Stimulated activated CD8-positive, alpha-beta memory T cell treated with anti-CD3 and anti-CD28 coated beads, Interleukin-12 subunit alpha, Interleukin-12 subunit beta, amount 100 ng/mL, for 4 hours (primary cell): ENCODE measurements around the gene PLXNA4.

Source experiments
- DNase-seq: peaks from one replicate; pipeline ENCODE4 v3.0.0-alpha.2; 2020; ENCODE audit warnings: low read depth

The PLXNA4 gene

DNA sequence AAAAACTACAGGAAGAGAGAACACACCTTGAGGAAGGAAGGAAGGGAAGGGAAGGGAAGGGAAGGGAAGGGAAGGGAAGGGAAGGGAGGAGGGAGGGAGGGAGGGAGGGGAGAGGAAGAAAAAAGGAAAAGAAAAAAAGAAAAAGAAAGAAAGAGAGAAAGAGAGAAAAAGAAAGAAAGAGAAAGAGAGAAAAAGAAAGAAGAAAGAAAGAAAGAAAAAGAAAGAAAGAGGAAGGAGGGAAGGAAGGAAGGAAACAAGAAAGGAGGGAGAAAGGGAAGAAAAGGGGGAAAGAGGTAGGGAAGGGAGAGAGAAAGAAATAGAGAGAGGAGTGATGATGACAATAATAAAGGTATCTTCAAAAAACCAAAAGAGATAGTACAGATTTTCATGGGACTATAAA lies 12.3 kb upstream of the PLXNA4 start:
- DNase-seq: no peak

DNA sequence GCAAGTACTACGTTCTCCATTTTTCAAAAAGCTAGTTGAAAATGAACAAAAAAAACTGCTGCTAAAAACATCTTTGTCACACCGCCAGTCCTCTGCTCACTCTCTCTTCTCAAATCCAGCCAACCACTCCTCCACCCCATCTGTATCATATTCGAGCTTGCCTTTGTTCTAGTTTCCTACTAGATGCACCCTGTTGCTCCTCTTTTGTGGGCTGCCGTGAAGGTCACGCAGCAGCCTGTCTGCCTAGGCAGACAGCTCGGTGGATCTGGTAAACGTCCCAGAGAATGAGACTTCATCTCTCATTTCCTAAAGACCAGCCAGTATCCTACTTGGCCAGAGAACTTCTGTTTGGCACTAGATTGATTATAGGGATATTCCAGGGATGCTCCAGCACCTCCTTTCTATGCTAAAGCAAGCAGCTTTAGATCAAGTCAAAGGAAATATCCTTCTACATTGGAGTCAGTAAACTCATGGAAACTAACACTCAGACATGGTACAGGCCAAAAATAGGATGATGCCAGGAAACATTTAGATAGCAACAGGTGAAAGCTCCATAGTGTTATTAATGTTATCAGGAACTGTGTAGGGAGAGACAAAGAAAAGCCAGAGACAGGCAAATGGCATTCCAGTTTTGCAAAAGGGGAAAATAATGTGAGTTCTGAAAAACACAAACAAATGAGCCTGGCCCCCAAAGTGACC lies 8.7 kb upstream of the PLXNA4 start:
- no peak for DNase-seq

DNA sequence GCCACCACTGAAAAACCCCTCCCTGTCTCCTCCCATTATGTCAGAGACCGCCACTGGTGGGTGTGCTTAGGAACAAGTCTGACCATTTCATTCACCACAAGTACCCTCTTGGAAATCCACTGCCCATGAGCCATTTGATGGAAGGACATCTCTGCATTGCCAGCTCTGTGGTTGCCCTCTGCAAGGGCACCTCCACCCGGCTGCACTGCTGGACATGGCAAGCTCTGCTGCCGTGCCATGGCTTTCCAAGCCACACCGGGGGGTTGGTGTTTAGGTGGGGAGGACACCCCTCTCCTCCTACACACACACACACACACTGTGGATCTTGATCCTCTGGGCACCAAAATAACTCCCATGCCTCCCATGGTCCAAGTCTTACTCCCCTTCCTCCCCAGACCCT lies 5.2 kb upstream of the PLXNA4 start:
- no peak for DNase-seq

DNA sequence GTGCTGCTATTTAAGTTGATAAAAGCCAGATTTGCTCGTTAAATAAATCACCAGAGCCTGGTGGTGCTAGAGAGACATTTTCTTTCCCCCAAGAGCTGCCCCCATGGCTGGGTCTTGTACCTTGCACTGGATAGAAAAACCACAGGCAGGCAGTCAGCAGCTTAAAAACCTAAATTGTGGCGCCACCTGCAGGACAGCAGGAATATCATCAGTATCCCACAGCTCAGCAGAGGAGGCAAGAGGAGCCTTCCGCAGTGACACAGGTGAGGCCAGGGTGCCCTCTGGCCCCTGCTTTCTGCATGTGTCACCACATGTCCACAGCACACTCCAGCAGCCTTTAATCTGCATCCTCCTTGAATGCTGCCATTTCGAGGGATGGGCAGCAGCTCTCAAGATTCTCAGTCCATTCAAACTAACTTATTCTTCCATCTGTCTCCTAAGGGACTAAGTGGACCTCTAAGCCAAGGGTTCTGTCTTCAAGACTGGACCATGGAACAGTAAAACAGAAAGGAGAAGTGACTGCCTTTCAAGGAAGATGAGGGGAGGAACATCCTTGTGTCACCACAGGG lies 4.5 kb upstream of the PLXNA4 start:
- DNase-seq: peak; percentile 32

DNA sequence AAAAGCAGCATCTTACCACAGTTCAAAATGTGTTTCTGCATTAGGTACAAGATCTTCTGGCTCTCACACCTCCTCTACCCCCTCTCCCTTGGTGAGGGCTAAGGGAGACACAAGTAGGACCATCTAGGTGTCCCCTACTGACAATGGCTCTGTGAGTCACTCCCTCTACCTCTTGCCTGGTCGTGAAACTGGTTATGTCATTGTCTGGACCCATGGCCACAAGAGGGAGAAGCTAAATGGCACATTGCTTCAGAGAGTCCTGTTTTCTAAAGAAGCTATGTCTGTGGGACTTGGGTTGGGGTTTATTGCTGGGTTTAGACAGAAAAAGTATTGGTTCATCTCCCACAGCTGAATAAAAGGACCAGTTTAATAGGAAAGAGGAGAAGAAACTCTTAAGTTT lies 4.0 kb upstream of the PLXNA4 start:
- no peak for DNase-seq

DNA sequence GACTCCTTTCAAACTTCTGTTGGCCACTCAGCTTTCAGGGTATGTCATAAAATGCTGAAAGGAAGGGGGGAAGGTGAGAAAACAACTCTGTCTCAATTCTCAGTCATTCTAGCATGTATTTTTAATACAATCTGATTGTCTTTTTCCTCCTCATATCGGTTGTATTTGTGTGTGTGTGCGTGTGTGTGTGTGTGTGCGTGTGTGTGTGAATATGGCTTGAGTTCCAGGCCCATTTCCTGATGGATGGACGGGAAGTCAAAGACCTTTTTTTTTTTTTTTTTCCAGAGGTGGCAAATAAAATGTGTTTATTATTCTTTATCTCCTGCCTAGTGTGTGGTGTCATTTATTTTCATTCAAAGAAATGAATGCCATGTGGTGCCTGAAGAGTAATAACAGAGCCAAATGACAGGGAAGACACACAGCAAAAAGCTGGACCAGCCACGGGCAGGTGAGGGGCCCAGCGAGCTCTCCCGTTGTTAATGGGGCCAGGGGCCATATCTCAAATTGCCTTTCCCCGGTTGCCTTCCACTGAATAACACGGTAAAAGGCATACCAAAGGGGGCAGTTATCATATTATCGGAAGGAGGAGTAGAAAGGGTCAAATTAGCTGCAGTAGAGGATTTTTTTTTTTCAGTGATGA lies 3.1 kb upstream of the PLXNA4 start:
- DNase-seq: no peak

DNA sequence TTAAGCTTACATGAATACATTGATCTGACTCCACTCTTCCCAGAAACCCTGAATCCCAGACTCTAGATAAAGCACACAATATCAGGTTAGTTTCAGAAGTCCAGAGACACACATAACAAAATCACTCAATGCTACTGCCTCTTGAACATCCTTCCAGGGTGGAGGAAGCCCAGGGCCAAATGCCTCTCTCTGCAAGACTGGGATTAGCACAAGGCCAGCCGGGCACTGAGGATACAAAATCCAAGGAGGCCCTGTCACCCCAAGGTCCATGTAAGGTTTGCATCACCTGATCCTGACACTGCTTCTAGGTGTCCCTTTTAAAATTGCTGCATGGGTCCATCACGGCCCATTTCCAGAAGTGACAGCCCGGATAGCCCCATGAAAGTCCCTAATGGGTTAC lies 2.6 kb upstream of the PLXNA4 start:
- DNase-seq: no peak

DNA sequence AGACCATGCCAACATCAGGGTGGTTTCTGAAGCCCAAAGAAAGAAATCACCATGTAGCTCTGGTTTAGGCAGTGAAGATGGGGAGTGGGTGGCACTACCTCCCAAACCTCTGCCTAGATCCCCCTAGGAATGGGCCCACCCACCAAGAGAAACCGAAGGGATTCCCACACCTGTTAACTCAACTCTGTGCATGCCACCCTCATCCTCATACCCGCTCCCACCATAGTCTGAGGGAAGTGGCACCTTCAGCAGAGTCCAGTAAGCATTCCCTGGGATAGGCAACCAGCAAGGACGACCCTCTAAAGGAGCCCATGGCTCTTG lies 1.7 kb upstream of the PLXNA4 start:
- no peak for DNase-seq

DNA sequence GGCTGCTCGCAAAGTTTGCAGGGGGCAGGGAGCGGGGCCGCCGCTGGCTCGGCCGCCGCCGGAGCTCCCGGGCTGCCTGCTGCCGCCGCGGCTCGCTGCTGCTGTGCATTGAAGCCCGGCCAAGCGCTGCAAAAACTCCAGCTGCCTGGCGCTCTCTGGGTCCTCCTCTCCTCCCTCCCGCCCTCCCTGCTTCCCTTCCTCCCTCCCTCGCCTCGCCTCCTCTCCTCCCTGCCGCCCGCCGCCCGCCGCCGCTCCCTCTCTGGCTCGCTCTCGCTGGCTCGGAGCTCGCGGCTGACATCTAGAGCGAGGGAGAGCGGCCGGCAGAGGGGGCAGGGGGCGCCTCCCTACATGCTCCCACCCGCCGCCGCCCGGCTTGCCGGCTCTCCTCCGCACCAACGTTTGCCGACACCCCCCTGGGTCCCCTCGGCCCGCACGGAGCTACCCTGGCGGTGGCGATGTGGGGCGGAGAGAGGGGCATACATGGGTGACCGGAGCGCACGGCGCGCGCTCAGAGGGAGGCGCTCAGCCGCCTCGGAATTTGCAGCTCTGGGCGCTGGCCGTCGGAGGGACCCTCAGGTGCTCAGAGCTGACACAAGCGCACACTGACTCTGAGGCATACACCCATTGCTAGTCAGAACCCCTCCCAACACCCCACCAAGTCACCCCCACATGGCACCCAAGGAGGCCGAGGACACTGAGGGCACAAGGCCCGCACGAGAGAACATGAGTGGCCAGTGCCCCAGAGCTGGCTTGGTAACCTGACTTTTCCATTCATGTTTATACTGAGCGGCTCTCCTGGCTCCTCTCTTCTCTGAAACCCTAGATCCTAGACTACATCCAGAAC lies 1.2 kb upstream of the PLXNA4 start:
- no peak for DNase-seq

DNA sequence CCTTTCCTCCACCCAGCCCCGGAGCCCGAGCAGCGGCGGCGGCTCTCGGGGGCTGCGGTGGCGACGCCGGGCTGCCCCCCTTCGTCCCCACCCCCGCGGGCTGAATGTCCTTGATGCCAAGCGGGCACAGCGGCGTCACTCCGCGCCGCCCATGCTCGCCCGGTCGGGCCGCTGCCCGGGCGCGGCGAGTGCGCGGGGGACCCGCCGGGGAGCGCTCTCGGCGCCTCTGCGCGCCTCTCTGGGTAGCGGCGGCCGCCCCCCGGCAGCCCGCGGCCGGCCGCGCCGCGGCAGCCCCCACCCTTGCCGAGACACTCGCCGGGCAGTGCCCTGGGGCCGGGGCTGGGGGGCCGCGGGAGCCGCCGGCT lies 433 bp upstream of the PLXNA4 start:
- DNase-seq: no peak

DNA sequence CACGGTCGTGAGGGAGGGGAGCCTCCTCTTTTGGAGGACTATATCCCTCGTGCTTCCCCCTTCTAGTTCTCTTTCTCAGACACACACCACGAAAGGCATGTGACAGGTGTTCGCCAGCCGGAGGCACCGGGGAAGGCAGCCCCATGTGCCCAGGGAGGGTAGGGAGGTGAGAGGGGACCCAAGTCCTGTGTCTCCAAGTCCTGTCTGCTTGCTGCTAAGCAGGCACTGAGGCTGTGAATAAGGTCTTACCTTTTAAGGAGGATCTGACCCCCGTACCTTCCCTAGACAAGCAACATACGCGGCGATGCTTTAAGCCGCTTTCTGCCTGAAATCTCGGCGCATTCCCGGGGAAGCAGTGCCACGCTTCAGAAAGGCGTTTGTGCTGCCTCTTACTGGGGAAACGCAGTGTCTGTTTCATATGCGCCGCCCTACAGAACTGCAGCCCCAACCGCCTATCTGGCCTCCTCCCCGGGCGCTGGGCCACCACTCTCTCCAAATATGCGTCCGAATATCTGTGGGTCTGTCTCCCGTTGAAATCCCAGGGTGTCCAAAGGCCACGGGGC lies 770 bp downstream of the PLXNA4 start:
- no peak for DNase-seq

DNA sequence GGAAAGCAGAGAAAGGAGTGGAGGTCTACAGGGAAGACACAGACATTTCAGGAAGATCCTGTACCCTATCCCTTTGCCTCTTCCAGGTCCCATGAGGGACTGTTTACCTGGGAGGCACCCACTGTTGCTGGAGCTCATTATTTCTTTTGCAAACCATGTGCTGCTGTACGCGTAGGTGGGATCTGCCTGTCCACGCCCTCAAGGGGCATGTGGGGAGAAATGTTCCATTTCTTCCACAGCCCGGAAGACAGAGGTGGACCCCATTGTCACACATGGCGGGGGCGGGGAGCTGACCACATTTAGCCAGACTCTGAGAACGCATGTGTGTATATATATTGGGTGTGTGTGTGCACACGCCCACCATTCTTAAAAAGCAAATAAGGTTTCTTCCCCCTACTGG lies 2.0 kb downstream of the PLXNA4 start:
- DNase-seq: no peak

DNA sequence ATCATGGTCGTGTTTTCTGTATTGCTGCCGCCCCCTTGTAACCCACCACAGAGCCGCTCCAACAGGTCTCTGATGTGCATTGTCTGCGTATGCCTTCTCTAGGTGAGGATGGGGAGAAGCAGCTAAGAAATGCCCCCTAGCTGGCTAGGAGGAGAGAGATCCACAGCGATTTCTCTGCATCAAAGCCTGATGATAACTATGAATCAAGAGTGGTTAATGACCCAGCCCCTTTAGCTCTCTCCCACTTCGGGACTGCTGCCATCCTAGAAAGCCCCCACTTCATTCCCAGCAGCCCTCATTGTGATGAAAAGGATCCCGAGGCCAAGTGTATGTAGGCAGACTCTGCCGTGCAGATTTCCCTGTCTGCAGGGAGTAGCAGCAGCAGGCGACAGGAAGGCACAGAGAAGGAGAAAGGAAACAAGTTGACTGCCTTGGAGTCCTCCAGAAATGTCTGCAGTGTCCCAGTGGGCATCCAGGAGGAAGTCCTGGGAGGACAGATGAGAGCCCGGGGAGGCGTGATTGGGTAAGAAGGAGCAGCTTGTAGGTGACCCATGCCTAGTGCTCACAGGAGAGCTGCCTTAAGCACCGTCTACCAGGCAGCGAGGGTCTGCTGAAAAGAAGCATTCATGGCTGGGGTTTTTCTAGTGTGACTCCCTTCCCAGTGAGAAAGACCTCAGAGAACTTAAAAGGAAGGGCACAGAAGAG lies 2.9 kb downstream of the PLXNA4 start:
- no peak for DNase-seq

DNA sequence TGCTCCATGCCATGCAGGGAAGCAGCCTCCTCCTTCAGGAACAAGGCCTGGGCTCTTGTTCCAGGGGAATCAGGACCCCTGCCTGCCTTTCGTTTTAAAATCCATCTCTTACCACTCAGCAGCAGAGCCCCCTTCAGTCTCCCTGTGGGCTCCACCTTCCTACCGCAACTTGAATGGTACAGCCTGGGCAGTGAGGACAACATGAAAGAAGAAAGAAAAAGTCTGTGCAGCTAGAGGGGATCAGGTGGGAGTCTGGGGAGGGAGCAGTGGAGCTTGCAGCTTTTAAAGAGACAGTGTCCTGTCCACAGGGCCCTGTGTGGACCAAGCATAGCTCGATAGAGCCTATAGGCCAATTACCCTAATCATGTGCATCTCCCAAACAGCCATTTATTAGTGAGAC lies 3.7 kb downstream of the PLXNA4 start:
- DNase-seq: no peak

DNA sequence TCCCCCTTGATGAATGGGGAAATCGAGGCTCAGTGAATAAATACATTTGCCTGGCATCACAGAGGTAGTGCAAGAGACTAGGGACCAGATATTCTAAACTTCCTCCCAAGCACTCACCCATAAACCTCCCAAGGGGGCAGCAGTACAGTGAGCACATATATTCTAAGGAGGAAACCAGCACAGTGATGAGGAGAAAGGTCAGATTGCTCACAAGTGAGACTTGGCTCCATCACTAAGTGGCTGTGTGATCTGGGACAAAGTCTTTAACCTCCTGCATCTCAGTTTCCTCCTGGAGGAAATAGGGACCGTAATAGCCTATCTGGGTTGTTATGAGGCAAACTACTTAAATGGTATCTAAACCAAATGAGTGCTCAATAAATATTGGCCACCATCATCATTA lies 4.3 kb downstream of the PLXNA4 start:
- DNase-seq: no peak

DNA sequence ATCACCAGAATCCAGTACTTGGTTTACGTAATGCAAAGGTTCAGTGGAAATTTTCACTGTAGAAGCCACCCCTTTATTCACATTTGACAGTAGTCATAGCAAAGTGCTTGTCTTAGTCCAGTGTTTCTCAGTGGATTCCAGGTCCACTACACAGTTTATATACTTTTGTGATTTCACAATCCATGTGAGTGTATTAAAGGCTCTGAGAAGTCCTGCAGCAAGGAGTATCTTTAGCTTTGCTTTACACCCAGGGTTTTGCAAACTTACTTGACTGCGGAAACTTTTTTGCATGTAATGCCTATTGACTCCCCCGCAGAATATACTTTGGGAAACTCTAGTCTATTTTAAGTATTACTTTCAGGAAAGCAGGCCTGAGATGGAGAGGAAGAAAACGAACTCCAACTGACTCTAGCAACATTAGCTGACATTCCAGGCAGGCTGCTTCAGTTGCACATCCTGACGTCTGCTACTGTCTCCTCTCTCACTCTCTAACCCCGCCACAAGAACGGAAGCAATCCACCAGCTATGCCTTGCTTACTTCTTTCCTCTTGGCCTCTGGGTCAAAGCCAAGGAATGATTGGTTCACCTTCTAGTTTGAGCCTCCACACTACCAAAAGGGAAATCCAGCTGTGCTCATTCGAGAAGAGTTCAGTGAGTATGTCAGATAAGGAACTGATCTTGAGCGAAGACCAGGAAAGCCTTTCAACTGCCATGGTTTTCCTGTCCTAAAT lies 6.2 kb downstream of the PLXNA4 start:
- no peak for DNase-seq

DNA sequence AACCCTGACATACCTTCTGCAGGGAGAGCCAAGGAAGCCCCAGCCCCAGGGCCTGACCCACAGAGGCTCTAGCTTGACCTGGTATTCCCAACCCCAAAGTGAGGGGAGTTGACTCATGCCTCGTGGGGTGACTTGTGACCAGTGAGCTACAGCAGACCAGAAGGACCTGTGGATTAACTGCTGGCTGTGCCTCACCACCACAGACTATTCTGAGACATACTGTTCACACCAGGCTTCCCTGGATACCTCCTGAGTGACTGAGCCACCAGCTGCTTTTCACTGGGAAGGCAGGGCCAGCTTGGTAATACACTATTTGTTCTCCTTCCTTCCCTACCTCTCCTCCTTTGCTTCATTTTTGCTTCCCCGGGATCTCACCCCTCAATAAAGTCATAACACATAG lies 7.3 kb downstream of the PLXNA4 start:
- no peak for DNase-seq

DNA sequence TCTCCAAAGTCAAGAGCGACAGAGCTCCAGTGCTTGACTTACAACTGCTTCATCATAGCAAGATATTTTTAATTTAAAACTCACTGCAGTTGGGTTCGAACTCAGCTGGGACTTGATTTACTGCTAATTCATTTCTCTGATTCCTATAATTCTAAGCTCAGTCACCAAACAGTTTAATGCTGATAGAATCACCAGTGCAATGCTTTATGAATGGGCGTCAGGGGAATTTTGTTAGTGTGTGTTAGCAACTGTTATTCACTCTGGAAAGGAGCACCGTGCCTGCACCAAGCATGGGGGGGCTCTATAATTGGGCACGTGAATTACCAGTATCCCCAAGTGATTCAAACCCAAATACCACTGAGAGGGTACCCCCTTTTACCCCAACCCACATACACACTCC lies 10.4 kb downstream of the PLXNA4 start:
- DNase-seq: no peak

DNA sequence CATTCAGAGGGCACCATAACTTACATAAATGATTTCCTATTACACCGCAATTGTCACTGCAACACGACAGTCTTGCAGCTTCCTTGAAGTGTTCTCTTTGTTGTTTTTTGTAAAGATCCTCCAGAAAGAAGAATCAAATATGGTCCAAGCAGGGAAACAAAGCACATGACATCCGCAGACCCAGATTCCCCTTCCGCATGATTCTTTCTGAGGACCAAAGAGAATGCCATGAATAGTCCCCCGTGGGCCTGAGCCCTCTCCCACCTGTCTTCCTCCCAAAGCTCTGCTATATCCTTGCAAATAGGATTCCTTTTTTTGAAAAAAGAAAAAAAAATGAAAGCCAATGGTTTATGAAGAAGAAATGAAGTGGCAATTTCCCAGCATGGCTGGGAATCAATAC lies 10.8 kb downstream of the PLXNA4 start:
- no peak for DNase-seq

DNA sequence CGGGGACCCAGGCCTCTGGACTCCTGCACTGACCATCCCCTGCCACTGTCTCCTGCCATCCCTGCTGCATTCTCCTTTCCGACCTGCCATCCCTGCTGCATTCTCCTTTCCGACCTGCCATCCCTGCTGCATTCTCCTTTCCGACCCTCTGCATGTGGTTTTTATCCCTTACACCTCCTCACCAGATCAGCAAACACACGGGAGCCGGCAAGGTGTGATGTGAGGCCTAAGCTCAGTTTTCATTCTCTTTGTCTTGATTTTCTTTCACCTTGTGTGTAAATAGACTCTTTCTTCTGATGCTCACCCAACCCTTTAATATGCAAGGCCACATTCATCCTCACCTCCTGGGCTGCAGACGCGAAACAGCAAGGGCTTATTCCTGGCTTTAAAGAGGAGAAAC lies 11.4 kb downstream of the PLXNA4 start:
- DNase-seq: no peak

DNA sequence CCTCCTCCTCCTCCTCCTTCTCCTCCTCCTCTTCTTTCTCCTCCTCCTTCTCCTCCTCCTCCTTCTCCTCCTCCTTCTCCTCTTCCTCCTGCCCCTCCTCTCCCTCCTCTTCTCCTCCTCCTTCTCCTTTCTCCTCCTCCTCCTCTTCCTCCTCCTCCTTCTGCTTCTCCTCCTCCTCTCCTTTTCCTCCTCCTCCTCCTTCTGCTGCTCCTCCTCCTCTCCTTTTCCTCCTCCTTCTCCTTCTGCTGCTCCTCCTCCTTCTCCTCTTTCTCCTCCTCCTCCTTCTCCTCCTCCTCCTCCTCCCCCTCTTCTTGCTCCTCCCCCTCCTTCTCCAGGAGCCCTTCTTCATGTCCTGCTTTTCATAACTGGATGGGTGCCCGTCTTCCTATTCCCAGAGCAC lies 12.2 kb downstream of the PLXNA4 start:
- DNase-seq: no peak

DNA sequence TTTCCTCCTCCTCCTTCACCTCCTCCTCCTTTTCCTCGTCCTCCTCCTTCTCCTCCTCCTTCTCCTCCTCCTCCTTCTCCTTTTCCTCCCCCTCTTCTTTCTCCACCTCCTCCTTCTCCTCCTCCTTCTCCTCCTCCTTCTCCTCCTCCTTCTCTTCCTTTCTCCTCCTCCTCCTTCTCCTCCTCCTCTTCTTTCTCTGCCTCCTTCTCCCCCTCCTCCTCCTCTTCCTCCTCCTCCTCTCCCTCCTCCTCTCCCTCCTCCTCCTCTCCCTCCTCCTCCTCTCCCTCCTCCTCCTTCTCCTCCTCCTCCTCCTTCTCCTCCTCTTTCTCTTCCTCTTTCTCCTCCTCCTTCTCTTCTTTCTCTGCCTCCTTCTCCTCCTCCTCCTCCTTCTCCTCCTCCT lies 13.6 kb downstream of the PLXNA4 start:
- no peak for DNase-seq
